GM19193 (cell line): Measurements from ENCODE around the gene MTCL3.

Experiments
- POLR2A ChIP-seq: IDR thresholded peaks from 4 replicates; pipeline ENCODE4 v1.6.1; 2011; ENCODE audit not compliant: insufficient read depth, insufficient read length; ENCODE audit errors: extremely low read depth

MTCL3 gene

GRCh38 chr6:127518710-127519468 lies at the start of gene MTCL3:
Gene MTCL3, minus strand, starts transcription at chr6:127519335.
- no peak for TF ChIP-seq POLR2A

GRCh38 chr6:127567476-127567875 lies 48.3 kb upstream of the MTCL3 start:
- TF ChIP-seq POLR2A = no peak

DNA sequence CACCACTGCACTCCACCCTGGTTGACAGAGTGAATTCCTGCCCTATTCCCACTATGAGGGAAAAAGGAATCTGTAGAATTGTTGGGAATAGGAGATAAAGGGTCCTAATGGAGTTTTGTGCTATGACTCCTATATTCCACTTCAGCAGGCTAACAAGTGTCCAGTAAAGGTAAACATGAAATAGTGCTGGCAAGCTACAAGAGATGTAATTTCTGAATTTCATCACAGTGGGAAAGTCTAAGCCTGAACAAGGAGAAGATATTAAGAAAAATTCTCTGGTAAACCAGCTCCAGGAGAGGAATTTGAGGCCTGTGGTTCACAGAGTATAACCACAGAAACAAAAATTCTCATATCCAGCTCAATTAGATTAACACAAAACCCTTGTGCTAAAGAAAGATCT lies 47.5 kb upstream of the MTCL3 start:
- no peak for TF ChIP-seq POLR2A

- no peak for TF ChIP-seq POLR2A
Measured at GRCh38 chr6:127566119-127566518, 47.0 kb upstream of the MTCL3 start.

DNA sequence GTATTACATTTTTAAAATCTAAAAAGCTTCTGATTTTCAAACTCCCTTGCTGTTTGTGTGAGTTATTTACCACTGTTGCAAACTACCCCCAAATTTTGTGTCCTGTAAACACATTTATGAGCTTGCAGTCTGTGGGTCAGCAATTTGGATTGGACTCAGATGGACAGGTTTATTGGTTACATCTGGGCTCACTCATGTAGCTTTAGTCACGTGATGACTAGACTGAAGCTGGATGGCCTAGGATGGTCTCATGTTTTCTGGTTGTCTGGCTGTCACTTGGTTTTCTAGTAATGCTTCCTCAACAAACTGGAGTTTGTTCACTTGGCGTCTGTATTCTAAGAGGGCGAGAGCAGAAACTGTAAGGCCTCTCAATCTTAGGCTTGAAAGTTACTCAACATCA lies 45.6 kb upstream of the MTCL3 start:
- no peak for TF ChIP-seq POLR2A

DNA sequence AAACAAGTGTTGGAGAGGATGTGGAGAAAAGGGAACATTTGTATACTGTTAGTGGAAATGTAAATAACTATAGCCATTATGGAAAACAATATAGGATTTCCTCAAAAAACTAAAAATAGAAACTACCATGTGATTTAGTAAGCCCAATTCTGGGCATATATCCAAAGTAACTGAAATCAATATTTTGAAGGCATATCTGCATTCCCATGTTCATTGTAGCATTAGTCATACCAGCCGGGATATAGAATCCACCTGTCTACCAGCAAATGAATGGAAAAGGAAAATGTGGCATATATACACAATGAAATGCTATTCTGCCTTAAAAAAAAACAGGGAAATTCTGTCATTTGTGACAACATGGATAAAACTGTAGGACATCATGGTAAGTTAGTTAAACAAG lies 42.5 kb upstream of the MTCL3 start:
- TF ChIP-seq POLR2A = no peak

DNA sequence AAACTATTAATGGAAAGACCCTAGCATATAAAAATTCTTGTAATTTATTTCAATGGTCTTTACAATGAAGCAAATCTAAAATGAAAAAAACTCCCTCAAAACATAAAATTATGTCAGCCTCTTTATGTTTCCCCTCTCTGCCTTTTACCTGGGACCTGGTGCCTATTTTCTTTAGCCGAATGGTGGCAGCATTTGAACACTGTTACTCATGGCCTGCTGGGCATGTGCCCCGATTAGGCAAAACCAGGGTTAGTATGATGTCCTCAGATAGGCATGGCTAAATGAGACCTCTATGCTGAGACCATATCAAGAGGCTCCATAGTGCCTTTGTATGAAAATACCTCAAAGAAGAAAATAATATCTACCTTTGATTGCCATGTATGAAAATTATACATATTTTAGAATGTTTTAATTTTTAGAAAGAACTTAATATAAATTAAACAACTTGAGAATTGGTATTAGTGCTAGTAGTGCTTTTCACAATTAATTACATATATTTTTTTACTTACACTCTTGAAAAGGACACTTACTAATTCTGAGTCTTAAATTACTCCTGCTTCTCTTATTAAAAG lies 35.4 kb upstream of the MTCL3 start:
- no peak for TF ChIP-seq POLR2A

GRCh38 chr6:127550403-127550802 lies 31.3 kb upstream of the MTCL3 start:
- TF ChIP-seq POLR2A = no peak

DNA sequence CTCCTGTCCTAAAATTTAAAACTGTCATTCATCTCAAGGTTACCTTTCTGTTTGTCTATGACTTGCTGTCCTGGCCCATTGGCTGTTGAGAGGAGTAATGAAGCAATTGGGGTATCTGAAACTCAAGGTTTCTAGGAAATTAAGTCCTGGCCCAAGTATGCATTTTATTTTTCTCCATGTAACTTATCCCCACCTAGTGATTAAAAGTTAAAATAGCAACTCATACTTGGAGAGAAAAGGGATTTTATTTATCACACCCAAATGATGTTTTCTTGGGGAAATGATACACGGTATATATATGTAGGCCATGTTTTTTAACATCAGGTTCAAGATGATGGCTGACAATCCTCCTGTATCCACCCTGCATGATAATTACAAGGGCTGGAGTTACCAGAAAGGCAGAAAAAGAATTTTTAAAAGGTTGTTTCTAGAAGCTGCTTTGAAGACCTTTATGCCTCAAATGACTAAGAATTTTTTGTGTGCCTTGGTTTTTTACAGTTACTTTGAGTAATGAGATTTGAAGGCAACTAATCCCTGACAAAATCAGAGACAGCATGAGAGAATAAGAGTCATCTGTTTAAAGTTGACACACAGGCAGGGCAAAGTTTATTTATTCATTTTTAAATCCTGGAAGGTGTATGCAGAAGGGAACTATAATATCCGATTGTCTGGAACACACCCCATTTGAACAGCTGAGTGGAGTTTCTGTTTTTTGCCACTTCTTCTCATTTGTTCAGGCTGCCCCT lies 28.9 kb upstream of the MTCL3 start:
- TF ChIP-seq POLR2A = no peak

DNA sequence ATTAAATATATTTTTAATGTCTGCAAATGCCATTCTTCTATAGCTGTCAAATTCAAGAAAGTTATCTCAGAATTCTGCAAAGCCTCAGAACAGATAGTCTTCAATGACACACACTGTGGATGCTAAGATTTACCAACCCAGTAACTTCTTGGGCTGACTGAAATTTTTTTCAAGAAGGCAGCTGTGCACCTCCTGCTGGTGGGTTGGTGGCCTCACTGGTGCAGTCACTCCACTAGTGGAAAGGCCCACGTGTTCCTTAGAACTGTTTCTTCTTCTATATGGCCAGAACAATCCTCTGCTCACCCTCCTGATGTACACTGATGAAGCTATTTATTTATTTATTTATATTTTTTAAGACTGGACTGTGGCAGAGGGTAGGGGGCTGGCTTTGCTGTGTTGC lies 28.1 kb upstream of the MTCL3 start:
- TF ChIP-seq POLR2A = no peak

GRCh38 chr6:127539272-127539671 lies 20.1 kb upstream of the MTCL3 start:
- no peak for TF ChIP-seq POLR2A

DNA sequence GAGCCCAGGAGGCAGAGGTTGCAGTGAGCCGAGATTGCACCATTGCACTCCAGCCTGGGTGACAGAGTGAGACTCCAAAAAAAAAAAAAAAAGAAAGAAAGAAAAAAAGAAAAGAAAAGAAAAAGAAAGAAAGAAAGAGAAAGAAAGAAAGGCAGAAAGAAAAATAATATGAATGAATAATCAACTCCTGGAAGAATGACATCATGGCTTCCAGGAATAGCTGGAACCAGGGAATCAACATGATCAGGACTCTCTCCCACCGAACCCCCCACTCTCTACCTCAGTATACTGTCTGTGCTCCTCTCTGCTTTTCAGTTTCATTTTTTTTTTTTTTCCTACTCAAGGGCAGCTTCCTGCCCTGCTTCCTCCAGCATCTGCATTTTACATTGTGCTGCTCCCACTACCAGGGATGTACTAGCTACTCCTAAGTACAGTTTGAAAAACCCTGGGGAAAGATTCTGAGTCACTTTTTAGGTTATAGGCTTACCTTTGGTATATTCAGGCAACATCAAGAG lies 19.7 kb upstream of the MTCL3 start:
- no peak for TF ChIP-seq POLR2A

GRCh38 chr6:127533736-127534135 lies 14.6 kb upstream of the MTCL3 start:
- TF ChIP-seq POLR2A = no peak

- no peak for TF ChIP-seq POLR2A
Measured at GRCh38 chr6:127533011-127533410, 13.9 kb upstream of the MTCL3 start.

DNA sequence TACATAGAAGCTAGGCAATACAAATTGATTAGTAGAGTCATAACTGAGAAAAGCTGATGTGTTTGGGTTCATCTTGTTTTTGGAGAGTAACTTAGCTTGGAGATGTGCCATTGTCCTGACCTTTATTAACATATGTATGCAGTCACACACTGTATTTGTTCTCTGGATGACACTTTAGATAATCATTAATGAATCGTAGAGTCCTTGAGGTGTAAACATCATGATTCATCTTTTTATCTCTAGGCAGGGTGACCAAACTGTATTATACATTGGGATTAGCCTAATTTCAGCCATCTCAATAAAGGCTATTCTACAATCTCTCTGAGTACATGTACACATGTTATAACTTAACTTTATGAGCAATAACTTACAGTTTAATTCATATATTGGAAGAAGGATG lies 3.6 kb upstream of the MTCL3 start:
- no peak for TF ChIP-seq POLR2A

- TF ChIP-seq POLR2A = no peak
Measured at GRCh38 chr6:127520066-127520465, 931 bp upstream of the MTCL3 start.
